ENCODE data around the gene DTWD2.

The DTWD2 gene

GRCh38 chr5:118987988-118988865 is at the start of gene DTWD2:
TSS of gene DTWD2 (minus strand) at chr5:118988547. CDS start at chr5:118988511, 36 bp downstream.
- Histone ChIP-seq H3F3A (ENCODE audit: insufficient read depth, low read length) (no peaks in the 10 kb centered on the region; the same call in 1 of the 2 replicates), H3K4me3 (ENCODE audit: low read depth, low read length, poor library complexity, severe bottlenecking) (peak within 1 kb of the TSS; percentile 69), H3K27me3 (ENCODE audit: insufficient read depth, low read length) (no peaks in the 10 kb centered on the region), H3K9me3 (ENCODE audit: low read length) (no peaks in the 10 kb centered on the region), H3K27ac (ENCODE audit: low read depth, low read length, poor library complexity, severe bottlenecking) (peak within 1 kb of the TSS; percentile 57), H3K36me3 (ENCODE audit: insufficient read depth, low read length) (no peaks in the 10 kb centered on the region), H2AFZ (ENCODE audit: low read length) (peak within 1 kb of the TSS; percentile 99), H3K9me2 (ENCODE audit: low read depth, low read length) (no peaks in the 10 kb centered on the region), H3K4me2 (ENCODE audit: low read length) (peak within 1 kb of the TSS; percentile 75), H3K4me1 (ENCODE audit: insufficient read depth, low read length, severe bottlenecking) (peaks cover 27% of the 10 kb centered on the region), H4K20me1 (ENCODE audit: insufficient read depth, low read length) (no peaks in the 10 kb centered on the region), H3K9ac (ENCODE audit: low read length) (peak within 1 kb of the TSS; percentile 74), H3K79me2 (ENCODE audit: insufficient read depth, low read length) (no peaks in the 10 kb centered on the region)
- TF ChIP-seq EZH2 (IDR thresholded peaks at IDR 0.05; ENCODE audit: borderline replicate concordance, low read length): no peak
- TF ChIP-seq CTCF (IDR thresholded peaks at IDR 0.05; ENCODE audit: low read length): peak; percentile 91

- Histone ChIP-seq H3K79me2 (ENCODE audit: insufficient read depth, low read length) (no peaks in the 10 kb centered on the region), H3K9me2 (ENCODE audit: low read depth, low read length) (no peaks in the 10 kb centered on the region), H3K27me3 (ENCODE audit: insufficient read depth, low read length) (no peaks in the 10 kb centered on the region), H3K4me2 (ENCODE audit: low read length) (no peak overlapping the region), H3F3A (ENCODE audit: insufficient read depth, low read length) (no peaks in the 10 kb centered on the region), H3K4me3 (ENCODE audit: low read depth, low read length, poor library complexity, severe bottlenecking) (no peak overlapping the region), H3K4me1 (ENCODE audit: insufficient read depth, low read length, severe bottlenecking) (peaks cover 6% of the 10 kb centered on the region), H4K20me1 (ENCODE audit: insufficient read depth, low read length) (no peaks in the 10 kb centered on the region), H3K36me3 (ENCODE audit: insufficient read depth, low read length) (no peaks in the 10 kb centered on the region), H3K27ac (ENCODE audit: low read depth, low read length, poor library complexity, severe bottlenecking) (no peak overlapping the region), H3K9me3 (ENCODE audit: low read length) (no peaks in the 10 kb centered on the region), H2AFZ (ENCODE audit: low read length) (no peak overlapping the region), H3K9ac (ENCODE audit: low read length) (no peak overlapping the region)
- TF ChIP-seq EZH2 (IDR thresholded peaks at IDR 0.05; ENCODE audit: borderline replicate concordance, low read length): no peak
- TF ChIP-seq CTCF (IDR thresholded peaks at IDR 0.05; ENCODE audit: low read length): no peak
Measured at GRCh38 chr5:119037496-119038215, 49.3 kb upstream of the DTWD2 start.

GRCh38 chr5:119036101-119036762 is 47.9 kb upstream of the DTWD2 start:
- Histone ChIP-seq H3K4me1 (ENCODE audit: insufficient read depth, low read length, severe bottlenecking) (peaks cover 20% of the 10 kb centered on the region), H3K27ac (ENCODE audit: low read depth, low read length, poor library complexity, severe bottlenecking) (no peak overlapping the region), H3K79me2 (ENCODE audit: insufficient read depth, low read length) (no peaks in the 10 kb centered on the region), H4K20me1 (ENCODE audit: insufficient read depth, low read length) (no peaks in the 10 kb centered on the region), H2AFZ (ENCODE audit: low read length) (no peak overlapping the region), H3K4me3 (ENCODE audit: low read depth, low read length, poor library complexity, severe bottlenecking) (no peak overlapping the region), H3K27me3 (ENCODE audit: insufficient read depth, low read length) (no peaks in the 10 kb centered on the region), H3K9ac (ENCODE audit: low read length) (no peak overlapping the region), H3K9me3 (ENCODE audit: low read length) (no peaks in the 10 kb centered on the region), H3K9me2 (ENCODE audit: low read depth, low read length) (no peaks in the 10 kb centered on the region), H3K4me2 (ENCODE audit: low read length) (no peak overlapping the region), H3K36me3 (ENCODE audit: insufficient read depth, low read length) (no peaks in the 10 kb centered on the region), H3F3A (ENCODE audit: insufficient read depth, low read length) (no peaks in the 10 kb centered on the region)
- TF ChIP-seq CTCF (IDR thresholded peaks at IDR 0.05; ENCODE audit: low read length) (no peak), EZH2 (IDR thresholded peaks at IDR 0.05; ENCODE audit: borderline replicate concordance, low read length) (no peak)
